ENCODE data around the gene SARS1.

The SARS1 gene

GRCh38 chr1:109228167-109228566 lies 14.4 kb downstream of the SARS1 start:
- no peak for DNase-seq (ENCODE audit: low read depth)

GRCh38 chr1:109229531-109230127 lies 15.9 kb downstream of the SARS1 start:
- no peak for DNase-seq (ENCODE audit: low read depth)

- no peak for DNase-seq (ENCODE audit: low read depth)
Observed at GRCh38 chr1:109231066-109231465, 17.3 kb downstream of the SARS1 start.

- no peak for DNase-seq (ENCODE audit: low read depth)
Observed at GRCh38 chr1:109235137-109235536, 21.4 kb downstream of the SARS1 start.

- DNase-seq (ENCODE audit: low read depth): no peak
Observed at GRCh38 chr1:109237512-109237911, 23.8 kb downstream of the SARS1 start.

- DNase-seq (ENCODE audit: low read depth): no peak
Observed at GRCh38 chr1:109238382-109238781, 24.7 kb downstream of the SARS1 start.

GRCh38 chr1:109239047-109239408 lies 25.3 kb downstream of the SARS1 start:
- DNase-seq (ENCODE audit: low read depth): no peak

- no peak for DNase-seq (ENCODE audit: low read depth)
Observed at GRCh38 chr1:109239409-109240068, 25.8 kb downstream of the SARS1 start.

- no peak for DNase-seq (ENCODE audit: low read depth)
Observed at GRCh38 chr1:109240158-109241152, 26.7 kb downstream of the SARS1 start.

GRCh38 chr1:109241344-109241743 lies 27.6 kb downstream of the SARS1 start:
- no peak for DNase-seq (ENCODE audit: low read depth)

- no peak for DNase-seq (ENCODE audit: low read depth)
Observed at GRCh38 chr1:109241841-109242345, 28.2 kb downstream of the SARS1 start.

GRCh38 chr1:109242387-109242786 lies 28.7 kb downstream of the SARS1 start:
- DNase-seq (ENCODE audit: low read depth): no peak

GRCh38 chr1:109243221-109243620 lies 29.5 kb downstream of the SARS1 start:
- DNase-seq (ENCODE audit: low read depth): no peak

GRCh38 chr1:109243860-109244552 lies 30.3 kb downstream of the SARS1 start:
- DNase-seq (ENCODE audit: low read depth): no peak

- no peak for DNase-seq (ENCODE audit: low read depth)
Observed at GRCh38 chr1:109246141-109246551, 32.4 kb downstream of the SARS1 start.

- no peak for DNase-seq (ENCODE audit: low read depth)
Observed at GRCh38 chr1:109247401-109248365, 34.0 kb downstream of the SARS1 start.

- no peak for DNase-seq (ENCODE audit: low read depth)
Observed at GRCh38 chr1:109248444-109248796, 34.7 kb downstream of the SARS1 start.

GRCh38 chr1:109248797-109249629 lies 35.3 kb downstream of the SARS1 start, which contains the start of gene CELSR2:
CELSR2 (plus strand) TSS chr1:109249539; CDS start chr1:109250080, 541 bp downstream.
- no peak for DNase-seq (ENCODE audit: low read depth)

- no peak for DNase-seq (ENCODE audit: low read depth)
Observed at GRCh38 chr1:109249654-109250401, 36.1 kb downstream of the SARS1 start.

All from CMK (cell line).